MV-4-11 (cell line): Measurements from ENCODE around the gene DYDC2.
"Not testable (repeated sequence)": the region's sequence is repeated elsewhere in the genome, so short reads cannot be mapped to it uniquely, and the experiment has no call there.

Experiments used
- DNase-seq: peaks from one replicate; lab custom pipeline; 2025; lab: John Stamatoyannopoulos, UW

DYDC2 gene

DNA sequence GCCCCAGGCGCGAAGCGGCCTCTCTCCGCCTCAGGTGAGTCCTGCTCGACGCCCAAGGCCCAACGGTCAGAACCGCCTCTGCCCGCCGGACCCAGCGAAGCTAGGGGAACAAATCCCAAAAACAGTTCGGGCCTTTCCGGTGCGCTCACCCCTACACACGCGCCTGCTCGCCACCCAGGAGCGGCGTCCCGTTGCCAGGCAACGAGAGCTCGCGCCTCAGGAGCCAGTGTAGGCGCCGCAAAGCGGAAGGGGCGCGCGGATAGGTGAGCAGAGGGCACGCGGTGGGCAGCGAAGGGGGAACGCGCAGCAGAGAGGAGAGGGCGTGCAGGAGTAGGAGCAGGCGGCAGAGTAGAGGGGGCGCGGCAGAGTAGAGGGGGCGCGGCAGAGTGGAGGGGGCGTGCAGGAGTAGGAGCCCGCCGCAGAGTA lies at the start of gene DYDC2, which contains the start of gene DYDC1:
Gene DYDC2, plus strand, starts transcription at position 219 of the 426 bp plus-strand sequence. CDS start 5,663 bp downstream, outside the sequence.
Gene DYDC1, minus strand, starts transcription at position 193 of the 426 bp plus-strand sequence. CDS start 4,154 bp downstream, outside the sequence.
- no peak for DNase-seq

GRCh38 chr10:80313523-80313922 lies 43.1 kb upstream of the DYDC2 start:
- DNase-seq, result no peak

DNA sequence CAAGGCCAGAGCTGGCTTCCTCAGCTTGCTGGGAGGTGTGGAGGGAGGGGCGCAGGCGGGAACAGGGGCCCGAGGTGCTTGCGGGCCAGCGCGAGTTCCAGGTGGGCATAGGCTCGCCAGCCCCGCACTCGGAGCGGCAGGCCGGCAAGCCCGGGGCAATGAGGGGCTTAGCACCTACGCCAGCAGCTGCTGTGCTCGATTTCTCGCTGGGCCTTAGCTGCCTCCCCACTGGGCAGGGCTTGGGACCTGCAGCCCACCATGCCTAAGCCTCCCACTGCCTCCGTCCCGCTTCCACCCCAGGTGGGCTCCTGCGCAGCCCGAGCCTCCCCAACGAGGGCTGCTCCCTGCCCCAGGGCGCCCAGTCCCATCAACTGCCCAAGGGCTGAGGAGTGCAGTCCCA lies 41.2 kb upstream of the DYDC2 start:
- DNase-seq, result no peak

GRCh38 chr10:80318742-80319141 lies 37.8 kb upstream of the DYDC2 start:
- DNase-seq, result no peak

- DNase-seq, result no peak
These were observed 37.3 kb upstream of the DYDC2 start for GRCh38 chr10:80319318-80319717.

DNA sequence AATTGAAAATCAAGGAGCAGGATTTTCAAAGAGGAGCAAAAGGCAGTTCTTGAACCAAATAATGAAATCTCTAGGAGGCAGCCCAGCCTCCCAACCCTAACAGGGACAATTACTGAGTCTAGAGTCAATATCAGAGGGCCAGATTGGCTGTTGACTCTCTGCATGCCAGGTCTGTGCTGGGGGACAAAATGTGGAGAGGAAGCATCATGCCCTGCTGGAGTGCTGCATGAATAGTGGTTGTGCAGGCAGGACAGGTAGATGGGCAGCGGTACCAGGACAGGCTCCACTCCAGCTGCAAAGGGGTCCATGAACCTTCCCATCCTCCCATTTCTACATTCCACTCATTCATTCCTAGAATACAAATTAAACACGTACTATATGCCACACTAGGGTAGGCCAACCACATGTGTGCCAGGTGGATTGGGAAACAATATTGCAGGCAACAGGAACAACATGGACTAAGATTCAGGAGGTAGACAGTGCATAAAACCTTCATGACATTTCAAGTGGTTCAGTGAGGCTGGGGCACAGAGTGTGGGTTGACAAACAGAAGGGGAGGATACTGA lies 36.8 kb upstream of the DYDC2 start:
- no peak for DNase-seq

- DNase-seq, result no peak
These were observed 36.2 kb upstream of the DYDC2 start for GRCh38 chr10:80320377-80320776.

GRCh38 chr10:80321183-80321582 lies 35.4 kb upstream of the DYDC2 start:
- DNase-seq, result no peak

DNA sequence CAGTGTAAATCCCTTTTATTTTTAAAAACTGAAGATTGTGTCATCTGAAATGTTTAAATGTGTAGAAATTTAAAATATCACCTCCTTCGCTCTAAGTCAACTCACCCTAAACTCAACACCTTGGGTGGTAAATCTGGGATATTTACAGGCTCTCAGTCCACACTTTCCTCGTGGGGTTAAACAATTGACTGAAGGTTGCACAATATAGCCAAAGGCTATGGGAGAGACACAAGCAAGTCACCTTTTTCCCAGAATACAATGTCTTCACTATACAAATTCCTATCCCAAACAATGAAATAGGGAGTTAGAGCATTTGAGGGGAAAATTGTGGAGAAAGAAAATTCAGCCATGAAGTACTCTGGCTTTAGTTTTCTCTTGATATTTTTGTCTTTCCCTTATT lies 34.4 kb upstream of the DYDC2 start:
- no peak for DNase-seq

GRCh38 chr10:80322711-80323110 lies 33.9 kb upstream of the DYDC2 start:
- DNase-seq, result no peak

DNA sequence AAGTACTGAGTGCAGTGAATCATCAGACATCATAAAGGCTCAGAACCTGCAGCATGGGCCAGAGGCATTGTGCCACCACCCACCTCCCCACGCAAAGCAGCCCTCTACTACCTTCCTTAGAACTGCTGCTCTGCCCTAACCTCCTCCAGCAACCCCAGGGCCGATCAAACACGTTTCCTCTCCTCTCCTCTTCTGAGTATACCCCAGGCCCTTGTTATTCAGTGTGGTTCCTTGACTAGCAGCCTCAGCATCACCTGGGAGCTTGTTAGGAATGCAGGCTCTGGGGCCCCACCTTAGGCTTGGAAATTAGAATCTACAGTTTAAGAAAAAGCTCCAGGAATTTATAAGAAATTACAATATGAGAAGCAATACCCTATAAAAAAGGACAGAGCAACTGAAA lies 33.3 kb upstream of the DYDC2 start:
- no peak for DNase-seq

GRCh38 chr10:80324086-80324485 lies 32.5 kb upstream of the DYDC2 start:
- peak; percentile 71 for DNase-seq

- no peak for DNase-seq
These were observed 31.7 kb upstream of the DYDC2 start for GRCh38 chr10:80324891-80325364.

DNA sequence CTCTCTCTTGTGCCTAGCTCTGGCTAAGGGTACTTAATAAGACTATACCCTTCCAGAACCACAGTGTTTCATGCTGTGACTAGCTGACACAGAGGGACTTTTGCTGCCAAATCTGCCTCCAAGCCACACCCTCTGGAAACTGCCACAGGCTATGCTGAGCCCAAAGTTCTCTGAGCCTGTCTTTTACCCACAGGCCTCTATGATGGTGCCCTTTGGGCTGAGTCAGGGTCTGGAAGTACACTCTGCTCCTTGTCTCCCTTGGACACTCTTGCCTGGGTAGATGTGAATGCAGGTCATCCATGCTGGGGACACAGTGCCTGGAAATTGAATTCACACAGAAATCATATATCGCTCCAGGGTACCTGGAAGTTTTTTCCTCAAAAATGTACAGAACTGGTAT lies 22.6 kb upstream of the DYDC2 start:
- DNase-seq, result no peak

DNA sequence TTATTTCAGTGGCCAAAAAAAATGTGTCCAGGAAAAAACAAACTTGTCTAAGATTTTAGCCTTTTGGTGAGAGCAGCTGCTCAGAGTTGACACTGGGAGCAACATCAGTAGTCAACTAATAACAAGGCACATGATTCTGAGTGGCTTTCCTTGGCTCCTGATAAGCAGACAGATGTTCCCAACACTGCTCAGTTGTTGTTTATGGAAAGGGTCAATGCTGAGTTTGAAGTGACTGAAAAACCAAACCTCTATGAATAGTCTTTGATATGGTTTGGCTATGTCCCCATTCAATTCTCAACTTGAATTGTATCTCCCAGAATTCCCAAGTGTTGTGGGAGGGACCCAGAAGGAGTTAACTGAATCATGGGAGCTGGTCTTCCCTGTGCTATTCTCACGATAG lies 12.3 kb upstream of the DYDC2 start:
- no peak for DNase-seq

DNA sequence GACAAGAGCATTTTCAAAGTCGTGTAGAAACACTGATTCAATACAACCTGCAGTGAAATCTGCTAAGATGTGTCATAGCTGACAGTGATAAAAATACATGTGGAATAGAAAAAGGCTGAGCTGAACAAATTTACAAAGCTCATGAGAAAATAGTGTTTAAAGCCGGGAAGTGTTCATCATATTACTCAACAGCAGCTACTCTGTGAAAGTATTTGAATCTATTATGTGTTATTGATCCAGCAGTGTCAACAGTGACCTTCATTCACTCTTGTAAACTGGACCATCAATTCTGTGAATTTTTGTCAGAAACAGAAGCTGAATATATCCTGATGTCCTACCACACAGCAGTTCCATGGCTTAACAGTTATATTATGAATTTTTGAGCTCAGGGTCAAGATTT lies 11.7 kb upstream of the DYDC2 start:
- DNase-seq, result no peak

GRCh38 chr10:80350251-80350650 lies 6.3 kb upstream of the DYDC2 start:
- DNase-seq, result peak; percentile 36

DNA sequence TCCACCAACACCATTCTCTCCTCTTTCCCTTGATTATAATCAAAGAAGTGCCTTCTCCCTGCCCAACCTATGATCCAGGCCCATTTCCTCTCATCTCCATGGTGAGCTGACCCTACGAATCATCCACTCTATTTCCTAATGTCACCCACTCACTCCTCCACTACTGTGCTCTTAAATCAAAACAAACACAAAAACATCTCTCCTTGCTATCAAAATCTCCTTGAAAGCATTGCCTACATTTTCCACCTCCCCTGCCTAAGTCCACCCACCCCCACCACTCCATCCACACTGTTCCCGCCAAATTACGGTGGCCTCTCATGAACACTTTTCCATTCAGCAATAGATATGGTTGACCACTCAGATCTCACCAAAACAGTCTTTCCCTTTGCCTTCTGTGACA lies 5.4 kb upstream of the DYDC2 start:
- DNase-seq, result no peak

DNA sequence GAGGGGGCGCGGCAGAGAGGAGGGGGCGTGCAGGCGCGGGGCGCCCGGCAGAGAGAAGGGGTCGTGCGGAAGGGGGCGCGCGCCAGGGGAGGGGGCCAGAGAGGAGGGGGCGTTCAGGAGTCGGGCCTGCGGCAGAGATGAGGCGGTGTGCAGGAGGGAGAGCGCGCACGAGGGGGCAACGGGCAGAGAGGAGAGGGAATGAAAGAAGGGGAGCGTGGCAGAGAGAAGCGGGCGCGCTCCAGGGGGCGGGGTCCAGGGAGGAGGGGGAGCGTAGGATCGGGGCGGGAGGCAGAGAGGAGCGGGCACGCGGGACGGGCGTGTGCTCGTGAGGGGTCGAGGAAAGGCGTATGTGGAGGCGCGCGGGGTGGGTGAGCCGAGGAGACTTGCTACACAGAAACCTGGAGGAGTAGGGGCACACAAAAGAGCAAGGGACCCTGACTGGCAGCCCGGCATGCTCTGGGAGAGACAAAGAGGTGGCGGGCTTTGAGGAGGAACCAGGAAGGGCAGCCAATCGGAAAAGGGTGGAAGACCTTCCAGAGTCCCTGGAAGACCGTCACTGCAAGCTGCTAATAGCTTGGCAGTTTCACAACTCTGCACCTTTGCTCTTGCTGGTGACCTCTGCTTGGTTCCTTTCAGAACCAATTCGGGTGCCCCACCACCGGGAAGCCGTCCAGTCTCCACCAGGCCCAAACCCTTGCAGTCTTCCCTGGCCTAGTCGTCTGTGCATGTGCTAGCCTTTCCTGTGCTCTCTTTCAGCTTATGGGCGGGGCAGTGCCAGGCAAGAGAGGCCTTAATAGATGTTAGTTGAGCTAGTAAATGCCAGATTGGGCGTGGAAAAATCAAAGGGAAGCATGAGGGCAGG lies 639 bp downstream of the DYDC2 start:
- no peak for DNase-seq

- DNase-seq, result no peak
These were observed 1.2 kb downstream of the DYDC2 start for GRCh38 chr10:80357851-80358125.

DNA sequence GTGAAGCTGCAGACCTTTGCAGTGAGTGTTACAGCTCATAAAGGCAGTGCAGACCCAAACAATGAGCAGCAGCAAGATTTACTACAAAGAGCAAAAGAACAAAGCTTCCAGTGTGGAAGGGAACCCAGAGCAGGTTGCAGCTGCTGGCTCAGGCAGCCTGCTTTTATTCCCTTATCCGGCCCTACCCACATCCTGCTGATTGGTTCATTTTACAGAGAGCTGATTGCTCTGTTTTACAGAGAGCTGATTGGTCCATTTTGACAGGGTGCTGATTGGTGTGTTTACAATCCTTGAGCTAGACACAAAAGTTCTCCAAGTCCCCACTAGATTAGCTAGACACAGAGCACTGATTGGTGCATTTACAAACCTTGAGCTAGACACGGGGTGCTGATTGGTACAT lies 2.3 kb downstream of the DYDC2 start:
- not testable (repeated sequence) for DNase-seq

DNA sequence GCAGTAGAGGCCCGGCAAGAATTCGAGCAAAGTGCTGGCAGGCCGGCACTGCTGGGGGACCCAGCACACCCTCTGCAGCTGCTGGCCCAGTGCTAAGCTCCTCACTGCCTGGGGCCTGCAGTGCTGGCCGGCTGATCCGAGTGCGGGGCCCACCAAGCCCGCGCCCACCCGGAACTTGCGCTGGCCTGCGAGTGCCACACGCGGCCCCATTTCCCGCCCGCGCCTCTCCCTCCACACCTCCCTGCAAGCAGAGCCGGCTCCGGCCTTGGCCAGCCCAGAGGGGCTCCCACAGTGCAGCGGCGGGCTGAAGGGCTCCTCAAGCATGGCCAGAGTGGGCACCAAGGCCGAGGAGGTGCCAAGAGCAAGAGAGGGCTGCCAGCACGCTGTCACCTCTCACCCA lies 3.1 kb downstream of the DYDC2 start:
- DNase-seq, result no peak

- no peak for DNase-seq
These were observed 8.9 kb downstream of the DYDC2 start for GRCh38 chr10:80365510-80365909.

DNA sequence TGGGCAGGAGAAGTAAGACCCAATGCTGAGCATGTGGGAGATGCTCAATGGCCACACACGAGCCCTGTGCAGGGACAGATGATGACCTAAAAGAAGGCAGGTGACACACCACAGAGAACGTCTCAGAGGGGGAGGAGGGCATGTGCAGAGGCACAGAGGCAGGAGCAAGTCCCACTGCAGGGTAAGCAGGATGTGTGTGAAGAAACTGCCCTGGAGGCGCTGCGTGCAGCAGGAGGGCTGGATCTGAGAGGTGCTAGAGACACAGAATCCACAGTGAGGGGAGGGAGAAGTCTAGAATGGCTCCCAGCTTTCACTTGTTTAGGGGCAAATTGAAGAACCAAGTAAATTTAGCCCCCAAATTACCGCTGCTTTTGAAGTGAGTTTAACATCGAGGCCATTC lies 14.9 kb downstream of the DYDC2 start:
- DNase-seq, result no peak
